ENCODE measurements around the gene UHRF1.

The UHRF1 gene

DNA sequence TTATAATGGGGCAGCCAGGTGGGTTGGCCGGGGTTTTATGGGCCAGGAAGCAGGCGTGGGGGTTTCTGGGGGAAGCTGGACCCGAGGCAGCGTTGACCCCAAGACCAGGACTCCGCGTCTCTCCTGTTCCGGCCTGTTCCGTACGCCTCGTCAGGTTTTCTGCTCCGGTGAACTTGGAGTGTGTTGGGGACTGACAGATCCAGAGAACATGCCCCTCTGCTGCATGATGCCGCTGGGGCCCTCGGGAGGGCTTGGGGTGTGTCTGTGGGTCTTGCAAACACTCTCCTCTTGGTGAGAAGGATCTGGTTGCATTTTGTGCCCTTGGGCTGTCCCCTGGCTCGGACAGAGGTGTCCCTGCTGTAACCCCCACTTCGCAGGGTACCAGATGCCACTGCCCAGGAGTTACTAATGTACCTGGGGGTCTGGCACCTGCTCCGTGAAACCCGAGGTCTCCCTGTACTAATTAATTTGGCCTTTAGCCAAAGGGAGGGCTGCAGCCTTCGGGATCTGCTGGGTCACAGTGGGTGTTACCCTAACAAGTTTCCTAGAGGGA is 75.2 kb downstream of the UHRF1 start:
- no peak for TF ChIP-seq JUND (IDR thresholded peaks at IDR 0.05; ENCODE audit: low read depth)
- no peak for DNase-seq (ENCODE audit: low read depth in 1 of 2, low spot score in 1 of 2)
- in situ Hi-C loops (cut with HindIII; ENCODE audit: low pct_unique_long_range_greater_than_20kb, low sequenced_read_pairs): no loop called here

DNA sequence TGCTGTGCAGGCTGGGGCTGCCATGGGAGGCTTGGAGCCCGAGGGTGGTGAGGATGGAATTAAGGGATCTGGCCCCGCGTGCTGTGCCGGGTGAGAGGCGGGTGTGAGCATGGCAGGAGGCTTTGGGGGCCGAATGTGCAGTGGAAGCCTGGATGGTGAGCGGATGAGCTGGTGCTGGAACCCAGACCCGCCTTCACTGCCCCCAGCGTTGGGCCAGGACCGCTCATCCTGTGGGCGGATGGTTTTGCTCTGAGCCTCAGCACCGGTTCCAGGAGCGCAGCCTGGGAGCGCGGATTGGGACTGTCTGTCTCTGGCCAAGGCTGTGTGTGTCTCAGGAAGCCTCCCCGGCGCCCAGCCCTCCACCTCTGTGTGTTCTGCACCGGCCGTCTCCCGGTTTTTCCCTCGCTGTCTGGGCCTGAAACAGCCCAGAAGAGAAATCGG is 76.3 kb downstream of the UHRF1 start:
- no peak for TF ChIP-seq JUND (IDR thresholded peaks at IDR 0.05; ENCODE audit: low read depth)
- in situ Hi-C loops (cut with HindIII; ENCODE audit: low pct_unique_long_range_greater_than_20kb, low sequenced_read_pairs): no loop called here
- no peak for DNase-seq (ENCODE audit: low read depth in 1 of 2, low spot score in 1 of 2)

DNA sequence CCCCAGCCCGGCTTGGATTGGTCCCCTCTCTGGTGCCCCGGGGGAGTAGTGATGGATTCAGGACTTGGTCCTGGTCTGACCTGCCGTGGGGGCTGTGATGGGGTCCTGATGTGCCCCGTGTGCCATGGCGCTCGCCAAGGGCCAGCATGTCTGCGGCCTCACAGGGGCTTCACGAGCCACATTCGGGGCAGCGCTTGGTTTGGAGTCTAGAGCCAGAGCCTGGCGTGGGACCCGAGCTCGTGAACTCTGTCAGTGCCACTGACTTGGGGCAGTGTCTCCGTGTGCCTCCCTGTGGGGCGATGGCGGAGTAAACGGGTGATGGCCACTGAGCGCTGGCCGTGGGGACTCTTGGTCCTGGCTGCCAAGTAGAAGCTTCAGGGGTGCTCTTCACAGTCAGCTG is 76.8 kb downstream of the UHRF1 start:
- no peak for TF ChIP-seq JUND (IDR thresholded peaks at IDR 0.05; ENCODE audit: low read depth)
- no peak for DNase-seq (ENCODE audit: low read depth in 1 of 2, low spot score in 1 of 2)
- in situ Hi-C loops (cut with HindIII; ENCODE audit: low pct_unique_long_range_greater_than_20kb, low sequenced_read_pairs): no loop called here

DNA sequence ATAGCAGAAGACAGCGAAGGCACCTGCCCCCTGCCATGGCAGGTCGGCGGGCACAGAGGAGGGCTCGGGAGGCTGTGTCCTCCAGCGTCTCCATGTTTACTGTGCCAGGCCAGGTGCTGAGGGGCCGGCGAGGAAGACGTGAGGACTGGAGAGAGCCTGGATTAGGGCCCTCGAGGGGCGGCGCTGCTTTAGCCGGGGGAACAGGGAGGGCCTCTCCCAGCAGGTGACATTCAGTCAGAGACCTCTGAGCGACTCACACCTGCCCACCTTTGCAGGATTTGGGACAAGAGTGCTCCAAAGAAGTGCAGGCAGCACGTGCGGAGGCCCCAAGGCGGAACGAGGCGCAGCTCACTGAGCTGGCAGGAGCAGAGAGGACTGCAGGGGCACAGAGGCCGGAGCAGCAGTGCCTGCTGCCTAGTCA is 77.2 kb downstream of the UHRF1 start:
- no peak for DNase-seq (ENCODE audit: low read depth in 1 of 2, low spot score in 1 of 2)
- in situ Hi-C loops (cut with HindIII; ENCODE audit: low pct_unique_long_range_greater_than_20kb, low sequenced_read_pairs): no loop called here
- TF ChIP-seq JUND (IDR thresholded peaks at IDR 0.05; ENCODE audit: low read depth): no peak

DNA sequence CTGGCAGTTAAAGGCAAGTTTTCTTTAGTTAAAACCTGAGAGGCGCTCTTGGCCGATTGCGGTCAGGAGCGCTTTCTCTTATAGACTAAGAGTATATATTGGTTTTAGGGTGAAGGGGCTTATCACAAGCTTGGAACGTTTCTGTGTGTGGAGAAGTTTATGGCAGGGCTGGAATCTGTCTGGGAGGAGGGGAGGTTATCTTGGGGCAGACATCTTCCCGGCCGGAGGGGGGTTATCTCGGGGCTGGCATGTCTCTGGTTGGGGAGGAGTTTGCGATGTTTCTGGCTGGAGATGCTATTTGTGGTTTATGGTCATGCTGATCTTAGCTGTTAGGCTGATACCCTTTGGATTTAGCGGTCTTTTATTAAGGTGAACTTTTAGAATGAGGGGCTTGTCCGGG is 78.0 kb downstream of the UHRF1 start:
- no peak for DNase-seq (ENCODE audit: low read depth in 1 of 2, low spot score in 1 of 2)
- in situ Hi-C loops (cut with HindIII; ENCODE audit: low pct_unique_long_range_greater_than_20kb, low sequenced_read_pairs): no loop called here
- TF ChIP-seq JUND (IDR thresholded peaks at IDR 0.05; ENCODE audit: low read depth): no peak

DNA sequence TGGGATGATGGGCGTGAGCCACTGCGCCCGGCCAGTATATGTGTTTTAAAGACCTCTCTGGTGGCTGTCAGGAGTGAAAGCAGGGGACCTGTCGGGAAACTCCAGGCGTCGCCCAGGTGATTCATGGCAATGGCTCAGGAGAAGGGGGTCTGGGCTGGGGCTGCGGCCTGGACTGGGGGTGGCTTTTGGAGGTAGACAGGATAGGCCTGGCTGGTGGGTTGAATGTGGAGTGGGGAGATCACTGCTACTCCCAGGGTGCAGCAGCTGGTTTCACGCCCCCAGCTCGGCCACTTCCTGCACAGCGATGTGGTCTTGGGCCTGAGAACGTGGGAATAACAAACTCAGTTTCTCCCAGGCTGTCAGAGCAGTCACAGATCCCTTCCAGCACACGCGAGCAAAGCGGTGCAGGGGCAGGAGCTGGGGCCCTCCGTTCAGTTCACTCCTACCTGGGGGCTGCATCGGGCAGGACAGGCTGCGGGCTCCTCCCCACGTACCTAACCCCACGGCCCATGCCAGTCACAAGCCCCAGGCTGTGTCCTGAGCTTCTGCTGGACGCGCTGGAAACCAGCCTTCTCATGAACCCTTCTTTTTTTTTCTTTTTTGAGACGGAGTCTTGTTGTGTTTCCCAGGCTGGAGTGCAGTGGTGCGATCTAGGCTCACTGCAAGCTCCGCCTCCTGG is 78.5 kb downstream of the UHRF1 start:
- no peak for TF ChIP-seq JUND (IDR thresholded peaks at IDR 0.05; ENCODE audit: low read depth)
- peak in 1 of 2 experiments; percentile 69 for DNase-seq (ENCODE audit: low read depth in 1 of 2, low spot score in 1 of 2)
- in situ Hi-C loops (cut with HindIII; ENCODE audit: low pct_unique_long_range_greater_than_20kb, low sequenced_read_pairs): no loop called here

DNA sequence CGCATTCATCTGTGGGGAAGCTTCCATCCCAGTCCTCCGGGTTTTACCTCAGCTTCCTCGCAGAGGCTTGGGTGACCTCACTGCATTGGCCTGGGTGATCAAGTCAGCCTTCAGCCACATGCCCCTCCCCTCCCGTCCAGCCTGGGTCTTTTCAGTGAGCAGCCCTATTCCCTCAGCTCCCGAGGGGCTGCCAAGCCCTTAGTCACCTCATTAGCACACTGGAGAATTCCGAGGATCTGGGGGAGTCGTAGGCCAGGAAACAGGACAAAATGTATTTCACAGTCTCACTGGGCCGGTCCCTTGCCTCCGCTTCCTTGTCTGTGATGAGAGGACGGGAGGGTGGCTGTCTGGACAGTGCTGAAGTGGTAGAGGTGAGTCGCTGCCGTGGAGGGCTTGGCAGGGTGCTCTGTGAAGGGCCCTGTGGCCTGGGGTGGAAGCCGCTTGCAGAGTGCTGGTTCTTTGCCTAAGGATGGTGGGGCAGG is 79.5 kb downstream of the UHRF1 start:
- peak in 1 of 2 experiments; percentile 66 for DNase-seq (ENCODE audit: low read depth in 1 of 2, low spot score in 1 of 2)
- no peak for TF ChIP-seq JUND (IDR thresholded peaks at IDR 0.05; ENCODE audit: low read depth)
- in situ Hi-C loops (cut with HindIII; ENCODE audit: low pct_unique_long_range_greater_than_20kb, low sequenced_read_pairs): no loop called here

DNA sequence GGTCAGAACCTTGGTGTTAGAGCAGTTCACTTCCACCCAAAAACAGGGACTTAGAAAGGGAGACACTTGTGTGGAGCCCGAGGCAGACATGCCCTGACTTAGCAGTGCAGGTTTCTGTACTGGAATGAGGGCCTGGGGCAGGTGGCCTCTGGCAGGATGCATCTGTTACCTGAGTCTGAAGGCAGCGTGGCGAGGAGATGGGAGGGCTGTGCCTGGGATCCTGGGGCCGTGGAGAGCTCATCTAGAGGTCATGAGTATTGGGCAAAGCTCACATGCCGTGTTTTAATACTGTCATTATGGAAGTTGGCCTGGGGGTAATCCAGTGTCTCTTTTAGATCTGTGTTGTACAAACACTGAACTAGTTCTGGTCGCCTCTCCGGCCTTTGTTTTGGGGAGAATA is 81.0 kb downstream of the UHRF1 start:
- in situ Hi-C loops (cut with HindIII; ENCODE audit: low pct_unique_long_range_greater_than_20kb, low sequenced_read_pairs): no loop called here
- no peak for TF ChIP-seq JUND (IDR thresholded peaks at IDR 0.05; ENCODE audit: low read depth)
- DNase-seq (ENCODE audit: low read depth in 1 of 2, low spot score in 1 of 2): peak in 1 of 2 experiments; percentile 88

DNA sequence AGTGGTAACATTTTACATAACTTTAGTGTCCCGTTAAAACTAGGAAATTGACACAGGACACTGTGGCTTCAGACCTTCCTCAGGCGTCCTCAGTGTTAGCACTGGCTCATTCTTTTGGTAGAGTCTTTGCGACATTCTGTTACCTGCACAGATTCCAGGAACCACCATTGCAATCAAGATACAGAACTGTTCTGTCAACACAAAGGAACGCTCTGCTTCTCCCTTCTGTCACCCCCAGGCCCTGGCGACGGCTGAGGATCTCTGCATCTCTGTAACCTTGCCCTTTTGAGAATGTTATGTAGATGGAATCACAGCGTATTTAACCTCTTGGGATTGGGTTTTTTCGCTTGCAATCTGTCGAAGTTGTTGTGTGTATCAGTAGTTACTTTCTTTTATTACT is 82.2 kb downstream of the UHRF1 start:
- peak in 1 of 2 experiments; percentile 95 for DNase-seq (ENCODE audit: low read depth in 1 of 2, low spot score in 1 of 2)
- in situ Hi-C loops (cut with HindIII; ENCODE audit: low pct_unique_long_range_greater_than_20kb, low sequenced_read_pairs): no loop called here
- TF ChIP-seq JUND (IDR thresholded peaks at IDR 0.05; ENCODE audit: low read depth): peak; percentile 62; the same call in 1 of the 2 replicates

DNA sequence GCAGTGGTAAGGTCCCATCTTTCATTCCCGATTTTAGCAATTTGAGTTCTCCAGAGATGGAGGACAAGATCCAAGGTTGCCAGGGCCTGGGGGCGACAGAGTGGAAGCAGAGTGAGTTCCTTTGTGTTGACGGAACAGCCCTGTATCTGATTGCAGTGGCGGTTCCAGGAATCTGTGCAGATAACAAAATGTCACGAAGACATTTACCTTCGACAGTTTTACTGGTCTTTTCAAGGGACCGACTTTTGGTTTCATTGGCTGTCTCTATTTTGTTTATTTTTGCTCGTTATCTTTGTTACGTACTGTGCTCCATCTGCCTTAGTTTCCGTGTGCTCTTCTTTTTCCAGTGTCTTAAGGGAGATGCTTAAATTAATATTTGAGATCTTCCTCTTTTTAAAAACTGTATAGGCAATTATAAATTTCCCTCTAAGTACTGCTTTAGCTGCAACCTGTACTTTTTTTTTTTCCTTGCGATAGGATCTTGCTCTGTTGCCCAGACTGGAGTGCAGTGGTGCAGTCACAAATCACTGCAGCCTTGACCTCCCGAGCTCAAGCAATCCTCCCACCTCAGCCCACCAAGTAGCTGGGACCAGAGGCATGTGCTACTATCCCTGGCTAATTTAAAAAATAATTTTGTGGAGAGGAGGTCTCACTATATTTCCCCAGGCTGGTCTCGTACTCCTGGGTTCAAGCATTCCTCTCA is 82.8 kb downstream of the UHRF1 start:
- TF ChIP-seq JUND (IDR thresholded peaks at IDR 0.05; ENCODE audit: low read depth): peak; percentile 80; the same call in 1 of the 2 replicates
- in situ Hi-C loops (cut with HindIII; ENCODE audit: low pct_unique_long_range_greater_than_20kb, low sequenced_read_pairs): no loop called here
- DNase-seq (ENCODE audit: low read depth in 1 of 2, low spot score in 1 of 2): peak in 1 of 2 experiments; percentile 94

DNA sequence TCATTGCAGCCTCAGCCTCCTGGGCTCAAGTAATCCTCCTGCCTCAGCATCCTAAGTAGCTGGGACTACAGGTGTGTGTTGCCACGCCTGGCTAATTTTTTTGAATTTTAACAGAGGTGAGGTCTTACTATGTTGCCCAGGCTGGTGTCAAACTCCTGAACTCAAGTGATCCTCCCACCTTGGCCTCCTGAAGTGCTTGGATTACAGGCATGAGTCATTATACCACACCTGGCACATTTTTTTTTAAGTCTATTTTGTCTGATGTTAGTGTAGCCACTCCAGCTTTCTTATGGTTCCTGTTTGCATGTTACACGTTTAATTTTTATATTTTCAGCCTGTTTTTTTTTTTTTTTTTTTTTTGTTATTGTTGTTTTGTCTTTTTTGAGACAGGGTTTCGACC is 84.4 kb downstream of the UHRF1 start:
- in situ Hi-C loops (cut with HindIII; ENCODE audit: low pct_unique_long_range_greater_than_20kb, low sequenced_read_pairs): no loop called here
- no peak for DNase-seq (ENCODE audit: low read depth in 1 of 2, low spot score in 1 of 2)
- no peak for TF ChIP-seq JUND (IDR thresholded peaks at IDR 0.05; ENCODE audit: low read depth)

DNA sequence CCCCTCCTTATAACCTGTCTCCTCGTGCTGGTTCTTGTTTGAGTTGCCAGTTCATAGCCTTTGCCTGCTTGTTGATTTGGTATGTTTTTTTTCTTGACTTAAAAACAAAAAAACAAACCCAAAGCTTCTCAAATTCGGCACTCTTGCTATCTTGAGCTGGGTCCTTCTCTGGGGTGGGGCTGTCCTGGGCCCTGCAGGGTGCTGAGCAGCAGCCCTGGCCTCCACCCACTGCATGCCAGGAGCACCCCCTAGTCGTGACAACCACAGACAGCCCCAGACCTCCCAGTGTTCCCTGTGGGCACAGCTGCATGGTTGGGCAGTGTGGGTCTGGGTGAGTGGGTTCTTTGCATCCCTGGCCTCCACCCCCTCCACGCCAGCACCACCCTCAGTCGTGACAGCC is 87.4 kb downstream of the UHRF1 start:
- no peak for DNase-seq (ENCODE audit: low read depth in 1 of 2, low spot score in 1 of 2)
- in situ Hi-C loops (cut with HindIII; ENCODE audit: low pct_unique_long_range_greater_than_20kb, low sequenced_read_pairs): no loop called here
- TF ChIP-seq JUND (IDR thresholded peaks at IDR 0.05; ENCODE audit: low read depth): no peak

DNA sequence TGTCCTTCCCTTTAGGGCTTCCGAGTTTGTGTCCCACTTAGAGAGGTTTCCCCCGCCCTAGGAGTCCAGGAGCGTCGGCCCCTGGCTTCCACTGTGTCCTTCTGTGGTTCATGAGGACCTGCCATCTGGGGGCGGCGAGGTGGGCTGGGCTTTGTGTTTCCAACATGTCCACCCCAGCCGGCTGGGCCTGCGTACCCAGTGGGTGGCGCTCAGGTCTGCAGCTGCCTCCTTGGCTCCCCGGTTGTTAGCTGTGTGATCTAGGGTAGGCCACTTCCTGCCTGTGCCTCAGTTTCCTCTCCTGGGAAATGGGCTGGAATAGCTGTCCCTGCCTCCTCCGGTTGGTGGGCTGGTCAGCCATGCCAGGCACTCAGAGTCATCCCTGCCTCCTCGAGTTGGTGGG is 88.0 kb downstream of the UHRF1 start:
- in situ Hi-C loops (cut with HindIII; ENCODE audit: low pct_unique_long_range_greater_than_20kb, low sequenced_read_pairs): no loop called here
- DNase-seq (ENCODE audit: low read depth in 1 of 2, low spot score in 1 of 2): no peak
- no peak for TF ChIP-seq JUND (IDR thresholded peaks at IDR 0.05; ENCODE audit: low read depth)
